ENCODE results near the gene OR5B3. TPM values are rescaled to one million over a fixed set of nuclear protein-coding genes. Genes with fewer than 3 reads are reported as not detected.

Gene OR5B3
- not detected for total RNA-seq
- not detected for polyA plus RNA-seq (2013, experiment 1 of 2)
- not detected for polyA plus RNA-seq (2013, experiment 2 of 2)
- long read RNA-seq, experiment 1: 0 reads
- long read RNA-seq, experiment 2: 0 reads
- long read RNA-seq, experiment 3: 0 reads
- long read RNA-seq, experiment 4: 0 reads

DNA sequence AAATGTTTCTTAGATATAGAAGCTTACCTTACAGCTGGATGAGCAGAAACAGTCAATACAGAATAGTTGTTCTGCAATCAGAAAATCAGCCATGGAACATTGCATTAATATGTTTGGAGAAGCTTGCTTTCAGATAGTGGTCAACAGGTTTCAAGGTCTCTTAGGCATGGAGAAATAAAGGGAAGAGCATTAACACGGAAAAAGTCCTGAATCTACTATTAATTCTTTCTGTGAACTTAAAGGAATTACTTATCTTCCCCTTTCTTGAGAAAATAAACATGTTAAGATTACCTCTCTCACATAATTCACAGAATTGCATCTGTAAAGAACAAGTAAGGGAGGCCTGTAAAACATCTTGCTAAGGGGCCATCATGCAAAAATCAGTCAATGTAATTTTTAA is at the start of gene OR5B3:
Gene OR5B3 (minus strand): TSS at position 101 of the 400 bp plus-strand sequence. CDS start 3,465 bp downstream, outside the sequence.
- H3K27ac ChIP-seq (ENCODE audit: low read depth, low read length): no peak within 1 kb of the TSS
- TF ChIP-seq, protein P1, sequence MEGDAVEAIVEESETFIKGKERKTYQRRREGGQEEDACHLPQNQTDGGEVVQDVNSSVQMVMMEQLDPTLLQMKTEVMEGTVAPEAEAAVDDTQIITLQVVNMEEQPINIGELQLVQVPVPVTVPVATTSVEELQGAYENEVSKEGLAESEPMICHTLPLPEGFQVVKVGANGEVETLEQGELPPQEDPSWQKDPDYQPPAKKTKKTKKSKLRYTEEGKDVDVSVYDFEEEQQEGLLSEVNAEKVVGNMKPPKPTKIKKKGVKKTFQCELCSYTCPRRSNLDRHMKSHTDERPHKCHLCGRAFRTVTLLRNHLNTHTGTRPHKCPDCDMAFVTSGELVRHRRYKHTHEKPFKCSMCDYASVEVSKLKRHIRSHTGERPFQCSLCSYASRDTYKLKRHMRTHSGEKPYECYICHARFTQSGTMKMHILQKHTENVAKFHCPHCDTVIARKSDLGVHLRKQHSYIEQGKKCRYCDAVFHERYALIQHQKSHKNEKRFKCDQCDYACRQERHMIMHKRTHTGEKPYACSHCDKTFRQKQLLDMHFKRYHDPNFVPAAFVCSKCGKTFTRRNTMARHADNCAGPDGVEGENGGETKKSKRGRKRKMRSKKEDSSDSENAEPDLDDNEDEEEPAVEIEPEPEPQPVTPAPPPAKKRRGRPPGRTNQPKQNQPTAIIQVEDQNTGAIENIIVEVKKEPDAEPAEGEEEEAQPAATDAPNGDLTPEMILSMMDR (conservative IDR thresholded peaks at IDR 0.05): no peak
- Mint-ChIP-seq H3K9me3 (peaks cover 9% of the 10 kb centered on the region), H3K27ac (no peak within 1 kb of the TSS), H3K4me3 (no peak within 1 kb of the TSS), H3K27me3 (ENCODE audit: insufficient read depth) (no peaks in the 10 kb centered on the region), H3K4me1 (no peaks in the 10 kb centered on the region), H3K36me3 (ENCODE audit: low read depth) (no peaks in the 10 kb centered on the region)
- no peak within 1 kb of the TSS for H3K4me3 ChIP-seq (ENCODE audit: low read length)
- H3K27me3 ChIP-seq (ENCODE audit: control insufficient read depth, insufficient read depth, low read length, poor library complexity, severe bottlenecking): no peaks in the 10 kb centered on the region
- H3K9me3 ChIP-seq (ENCODE audit: control insufficient read depth, low read length): peaks cover 26% of the 10 kb centered on the region
- H3K4me1 ChIP-seq (ENCODE audit: control insufficient read depth, insufficient read depth, low read length): no peaks in the 10 kb centered on the region
- DNase-seq: no peak
- WGBS, 2 experiments (ENCODE audit: insufficient coverage in 1 of 2, insufficient read length in 1 of 2): 55% methylated on average over 1 of the region's 1 CpG; no CpG with 5 or more reads in 1 of the 2 experiments
- H3K9ac ChIP-seq (ENCODE audit: extremely low read depth, low read length, poor library complexity, severe bottlenecking): no peak within 1 kb of the TSS
- no peaks in the 10 kb centered on the region for H3K36me3 ChIP-seq (ENCODE audit: control insufficient read depth, insufficient read depth, low read length)

DNA sequence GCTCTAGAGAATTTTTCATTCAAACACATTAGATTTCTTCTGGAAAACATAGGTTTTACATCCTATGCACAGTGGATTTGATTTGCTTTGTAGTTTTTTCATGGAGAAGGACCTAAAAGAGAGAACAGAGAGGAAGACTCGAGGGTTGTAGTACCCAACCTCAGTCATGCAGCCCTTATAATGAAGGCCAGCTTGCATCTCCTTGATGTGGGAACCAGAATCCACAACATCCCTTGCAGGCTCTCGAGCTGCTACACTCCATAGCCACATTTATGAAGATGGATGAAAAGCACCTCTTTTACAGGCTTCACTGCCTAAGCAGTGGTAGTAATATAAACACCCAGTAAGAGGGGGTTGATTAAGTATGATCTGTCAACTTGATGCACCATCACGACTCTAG is 44.9 kb upstream of the OR5B3 start:
- no peaks in the 10 kb centered on the region for H3K27me3 ChIP-seq (ENCODE audit: control insufficient read depth, insufficient read depth, low read length, poor library complexity, severe bottlenecking)
- H3K36me3 ChIP-seq (ENCODE audit: control insufficient read depth, insufficient read depth, low read length): no peaks in the 10 kb centered on the region
- no peaks in the 10 kb centered on the region for H3K27me3 Mint-ChIP-seq (ENCODE audit: insufficient read depth)
- TF ChIP-seq, protein P1 (conservative IDR thresholded peaks at IDR 0.05): no peak
- H3K4me1 Mint-ChIP-seq: no peaks in the 10 kb centered on the region
- H3K4me3 Mint-ChIP-seq: no peak overlapping the region
- H3K9ac ChIP-seq (ENCODE audit: extremely low read depth, low read length, poor library complexity, severe bottlenecking): no peak overlapping the region
- H3K27ac ChIP-seq (ENCODE audit: low read depth, low read length): no peak overlapping the region
- no peak overlapping the region for H3K4me3 ChIP-seq (ENCODE audit: low read length)
- H3K36me3 Mint-ChIP-seq (ENCODE audit: low read depth): no peaks in the 10 kb centered on the region
- no peak for DNase-seq
- H3K9me3 ChIP-seq (ENCODE audit: control insufficient read depth, low read length): peaks cover 4% of the 10 kb centered on the region
- no peaks in the 10 kb centered on the region for H3K4me1 ChIP-seq (ENCODE audit: control insufficient read depth, insufficient read depth, low read length)
- WGBS, 2 experiments (ENCODE audit: insufficient coverage in 1 of 2, insufficient read length in 1 of 2): 54 to 76% methylated on average over 2 to 3 of the region's 3 CpGs
- peaks cover 5% of the 10 kb centered on the region for H3K9me3 Mint-ChIP-seq
- H3K27ac Mint-ChIP-seq: no peak overlapping the region

DNA sequence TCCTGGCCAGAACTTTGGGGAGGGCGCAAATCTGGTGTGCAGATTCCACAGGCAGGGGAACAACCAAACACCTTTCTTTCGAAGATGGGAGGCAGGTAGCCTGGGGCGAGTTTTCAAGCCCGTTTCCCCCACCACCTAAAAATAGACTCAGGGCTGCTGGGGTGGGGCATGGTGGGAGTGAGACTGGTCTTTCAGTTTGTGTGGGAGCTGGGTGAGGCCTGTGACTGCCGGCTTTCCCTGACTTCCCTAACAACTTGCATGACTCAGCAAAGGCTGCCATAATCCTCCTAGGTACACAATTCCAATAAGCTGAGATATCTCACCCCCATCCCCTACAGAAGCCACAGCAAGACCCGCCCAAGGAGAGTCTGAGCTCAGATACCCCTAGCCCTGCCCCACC is 39.6 kb upstream of the OR5B3 start:
- H3K36me3 ChIP-seq (ENCODE audit: control insufficient read depth, insufficient read depth, low read length): no peaks in the 10 kb centered on the region
- Mint-ChIP-seq H3K4me3 (no peak overlapping the region), H3K4me1 (no peaks in the 10 kb centered on the region), H3K27me3 (ENCODE audit: insufficient read depth) (no peaks in the 10 kb centered on the region), H3K27ac (no peak overlapping the region), H3K36me3 (ENCODE audit: low read depth) (no peaks in the 10 kb centered on the region), H3K9me3 (peaks cover 11% of the 10 kb centered on the region)
- peaks cover 4% of the 10 kb centered on the region for H3K9me3 ChIP-seq (ENCODE audit: control insufficient read depth, low read length)
- WGBS, 2 experiments (ENCODE audit: insufficient coverage in 1 of 2, insufficient read length in 1 of 2): 79 to 100% methylated on average over 1 to 5 of the region's 6 CpGs
- no peak for DNase-seq
- no peak overlapping the region for H3K4me3 ChIP-seq (ENCODE audit: low read length)
- TF ChIP-seq, protein P1 (conservative IDR thresholded peaks at IDR 0.05): no peak
- H3K9ac ChIP-seq (ENCODE audit: extremely low read depth, low read length, poor library complexity, severe bottlenecking): no peak overlapping the region
- H3K27ac ChIP-seq (ENCODE audit: low read depth, low read length): no peak overlapping the region
- H3K4me1 ChIP-seq (ENCODE audit: control insufficient read depth, insufficient read depth, low read length): no peaks in the 10 kb centered on the region
- no peaks in the 10 kb centered on the region for H3K27me3 ChIP-seq (ENCODE audit: control insufficient read depth, insufficient read depth, low read length, poor library complexity, severe bottlenecking)

Data from endodermal cell (in vitro differentiated cells).